Lung (tissue), 12 donors: ENCODE results near the gene SLC23A2. TPM values are rescaled to one million over a fixed set of nuclear protein-coding genes. Genes with fewer than 3 reads are reported as not detected.
A peak's percentile ranks its signal among the peaks of the same experiment; 100 is the strongest.

ENCODE experiments used
- ATAC-seq: fragments of 200-7000 bp; cut with Tn5 transposase; one replicate; pipeline ENCODE4 v1.9.1; 2020; ENCODE audit warnings: moderate number of reproducible peaks; ENCODE audit not compliant: insufficient read depth, low FRiP score
- DNase-seq, 3 donors: peaks; one replicate each; pipeline ENCODE4 v3.0.0-alpha.2; 2013 to 2017
- H3K27ac ChIP-seq, 2 donors: one replicate each; pipeline ENCODE4 v1.5.1; 2013; ENCODE audit warnings: mild to moderate bottlenecking in 2 of 2, moderate library complexity in 2 of 2, control low read depth in 1 of 2, inconsistent platforms in 1 of 2, low read depth in 1 of 2, low read length in 1 of 2
- H3K27me3 ChIP-seq, 3 donors: one replicate each; pipeline ENCODE4 v1.5.1; 2013; ENCODE audit warnings: low read length in 2 of 3; ENCODE audit not compliant: control insufficient read depth in 3 of 3, insufficient read depth in 3 of 3
- H3K36me3 ChIP-seq, 4 donors: one replicate each; pipeline ENCODE4 v1.5.1; 2013; ENCODE audit warnings: low read length in 4 of 4, mild to moderate bottlenecking in 1 of 4, moderate library complexity in 1 of 4; ENCODE audit not compliant: control insufficient read depth in 4 of 4, insufficient read depth in 4 of 4
- H3K4me1 ChIP-seq, 5 donors: one replicate each; pipeline ENCODE4 v1.5.1; 2013; ENCODE audit warnings: low read length in 5 of 5, mild to moderate bottlenecking in 2 of 5, moderate library complexity in 1 of 5; ENCODE audit not compliant: control insufficient read depth in 5 of 5, insufficient read depth in 5 of 5
- H3K4me3 ChIP-seq: one replicate; pipeline ENCODE4 v1.5.1; 2013; ENCODE audit warnings: mild to moderate bottlenecking, control low read depth, moderate library complexity
- H3K9ac ChIP-seq, 2 donors: one replicate each; pipeline ENCODE4 v1.5.1; 2013; ENCODE audit warnings: low read length in 2 of 2, control low read depth in 1 of 2; ENCODE audit not compliant: insufficient read depth in 1 of 2
- H3K9me3 ChIP-seq, 4 donors: one replicate each; pipeline ENCODE4 v1.5.1; 2013; ENCODE audit warnings: low read length in 3 of 4, mild to moderate bottlenecking in 1 of 4, moderate library complexity in 1 of 4; ENCODE audit not compliant: control insufficient read depth in 4 of 4, insufficient read depth in 3 of 4
- WGBS, 2 donors: extraction: QIAGEN DNeasy Blood & Tissue Kit; methylation state at CpG; one replicate each; pipeline ENCODE4 v1.1.7; 2013; 5-methylcytosine and 5-hydroxymethylcytosine counted together
- polyA plus RNA-seq, 2 donors: library from polyadenylated mRNA; stranded (reverse); fragments of 200-250 nt; gene quantifications; one replicate each; pipeline ENCODE4 v1.2.1, GENCODE V29; 2013
- total RNA-seq, 2 donors: library from RNA; depleted of rRNA in 1 of 2; stranded (reverse); fragments of >200 nt in 1 of 2; gene quantifications; one replicate each; pipeline ENCODE4 v1.2.1, GENCODE V29; 2014 to 2021
- TF ChIP-seq, protein P1 (sequence below): IDR thresholded peaks from 2 replicates; pipeline ENCODE4 v1.5.1; 2012; ENCODE audit warnings: mild to moderate bottlenecking; ENCODE audit errors: control extremely low read depth, extremely low read depth
- donor health status: control.
- donor health status: control.
- donor health status: Bipolar disorder and iron deficiency.
- donor health status: healthy.
- donor health status: DM: yes; HTN: yes; CAD: no.

The SLC23A2 gene
- total and polyA plus RNA-seq, 4 donors, result 6.0 to 23.5 (median 14.3) TPM

GRCh38 chr20:4925842-4926530 is 75.3 kb downstream of the SLC23A2 start:
- ATAC-seq, result no peak

DNA sequence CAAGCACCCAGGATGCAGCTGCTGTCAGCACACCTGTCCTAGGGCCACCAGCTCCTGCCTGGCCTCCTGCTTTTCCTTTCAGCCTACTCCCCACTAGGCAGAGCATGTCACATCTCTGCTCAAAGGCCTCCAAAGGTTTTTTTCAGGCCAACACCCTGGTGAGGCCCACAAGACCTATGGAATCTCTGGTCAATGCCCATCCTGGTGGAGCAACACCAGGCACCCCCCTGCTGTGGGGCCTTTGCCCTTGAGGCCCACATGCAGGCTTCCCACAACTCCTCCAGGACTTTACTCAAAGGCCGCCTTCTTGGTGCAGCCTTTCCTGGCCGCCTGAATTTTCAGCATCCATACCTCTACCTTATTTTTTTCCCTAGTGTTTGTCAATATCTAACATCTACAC is 76.9 kb downstream of the SLC23A2 start:
- no peak overlapping the region for H3K27ac ChIP-seq
- no peak for ATAC-seq
- no peak overlapping the region for H3K4me3 ChIP-seq

More at GRCh38 chr20:4925842-4926530, 75.3 kb downstream of the SLC23A2 start:
- Histone ChIP-seq H3K9me3 (no peaks in the 10 kb centered on the region), H3K4me1 (peaks cover 0 to 15% (median 0%) of the 10 kb centered on the region in 5 donors), H3K27me3 (no peaks in the 10 kb centered on the region), H3K27ac (peak overlapping the region in 1 of 2 donors; percentile 20), H3K36me3 (peaks cover 0 to 9% (median 1%) of the 10 kb centered on the region in 4 donors), H3K4me3 (no peak overlapping the region), H3K9ac (no peak overlapping the region)
- WGBS, 2 donors, result 62 to 63% methylated on average over 15 of the region's 15 CpGs
- DNase-seq, result peak in 2 of 3 donors; percentile 28 to 63
- TF ChIP-seq, protein P1, sequence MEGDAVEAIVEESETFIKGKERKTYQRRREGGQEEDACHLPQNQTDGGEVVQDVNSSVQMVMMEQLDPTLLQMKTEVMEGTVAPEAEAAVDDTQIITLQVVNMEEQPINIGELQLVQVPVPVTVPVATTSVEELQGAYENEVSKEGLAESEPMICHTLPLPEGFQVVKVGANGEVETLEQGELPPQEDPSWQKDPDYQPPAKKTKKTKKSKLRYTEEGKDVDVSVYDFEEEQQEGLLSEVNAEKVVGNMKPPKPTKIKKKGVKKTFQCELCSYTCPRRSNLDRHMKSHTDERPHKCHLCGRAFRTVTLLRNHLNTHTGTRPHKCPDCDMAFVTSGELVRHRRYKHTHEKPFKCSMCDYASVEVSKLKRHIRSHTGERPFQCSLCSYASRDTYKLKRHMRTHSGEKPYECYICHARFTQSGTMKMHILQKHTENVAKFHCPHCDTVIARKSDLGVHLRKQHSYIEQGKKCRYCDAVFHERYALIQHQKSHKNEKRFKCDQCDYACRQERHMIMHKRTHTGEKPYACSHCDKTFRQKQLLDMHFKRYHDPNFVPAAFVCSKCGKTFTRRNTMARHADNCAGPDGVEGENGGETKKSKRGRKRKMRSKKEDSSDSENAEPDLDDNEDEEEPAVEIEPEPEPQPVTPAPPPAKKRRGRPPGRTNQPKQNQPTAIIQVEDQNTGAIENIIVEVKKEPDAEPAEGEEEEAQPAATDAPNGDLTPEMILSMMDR, result no peak

DNA sequence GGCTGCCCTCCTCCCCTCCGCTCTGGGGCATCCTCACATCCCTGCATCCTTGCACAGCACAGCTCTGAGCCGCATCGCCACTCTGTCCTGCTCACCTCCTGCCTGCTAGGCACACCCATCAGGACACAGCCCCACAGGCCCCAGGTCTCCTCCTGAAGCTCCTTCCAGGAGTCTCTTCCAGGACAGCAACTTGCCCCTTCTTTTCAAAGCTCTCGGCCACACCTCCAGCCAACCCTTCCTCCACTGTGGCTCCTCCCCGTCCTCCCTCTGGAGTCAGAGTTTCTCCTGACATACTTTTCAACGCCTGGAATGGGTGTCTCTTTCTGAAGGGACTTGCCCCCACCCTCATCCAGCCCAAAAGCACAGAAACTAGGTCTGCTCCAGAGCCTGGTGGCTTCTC is 77.3 kb downstream of the SLC23A2 start:
- H3K27me3 ChIP-seq, result no peaks in the 10 kb centered on the region
- H3K9ac ChIP-seq, result no peak overlapping the region
- H3K4me1 ChIP-seq, result peaks cover 0 to 17% (median 0%) of the 10 kb centered on the region in 5 donors
- peaks cover 0 to 5% (median 1%) of the 10 kb centered on the region in 4 donors for H3K36me3 ChIP-seq
- H3K9me3 ChIP-seq, result no peaks in the 10 kb centered on the region
- WGBS, 2 donors, result 95% methylated on average over 6 of the region's 6 CpGs
- no peak overlapping the region for H3K27ac ChIP-seq
- DNase-seq (no peak), ATAC-seq (no peak)
- TF ChIP-seq, protein P1, result no peak
- H3K4me3 ChIP-seq, result no peak overlapping the region

More for the DNA sequence above, 76.9 kb downstream of the SLC23A2 start:
- DNase-seq, result no peak
- H3K4me1 ChIP-seq, result peaks cover 0 to 15% (median 0%) of the 10 kb centered on the region in 5 donors
- no peak overlapping the region for H3K9ac ChIP-seq
- TF ChIP-seq, protein P1, result no peak
- H3K36me3 ChIP-seq, result peaks cover 0 to 6% (median 1%) of the 10 kb centered on the region in 4 donors
- 97 to 100% methylated on average over 2 of the region's 2 CpGs for WGBS, 2 donors
- no peaks in the 10 kb centered on the region for H3K27me3 ChIP-seq
- H3K9me3 ChIP-seq, result no peaks in the 10 kb centered on the region
